HK-2 (cell line): Measurements from ENCODE around the gene ST3GAL3.

Experiments
- DNase-seq: peaks from one replicate; pipeline ENCODE4 v3.0.0-alpha.2; 2018; ENCODE audit not compliant: unreplicated experiment

The ST3GAL3 gene, protein sequence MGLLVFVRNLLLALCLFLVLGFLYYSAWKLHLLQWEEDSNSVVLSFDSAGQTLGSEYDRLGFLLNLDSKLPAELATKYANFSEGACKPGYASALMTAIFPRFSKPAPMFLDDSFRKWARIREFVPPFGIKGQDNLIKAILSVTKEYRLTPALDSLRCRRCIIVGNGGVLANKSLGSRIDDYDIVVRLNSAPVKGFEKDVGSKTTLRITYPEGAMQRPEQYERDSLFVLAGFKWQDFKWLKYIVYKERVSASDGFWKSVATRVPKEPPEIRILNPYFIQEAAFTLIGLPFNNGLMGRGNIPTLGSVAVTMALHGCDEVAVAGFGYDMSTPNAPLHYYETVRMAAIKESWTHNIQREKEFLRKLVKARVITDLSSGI

GRCh38 chr1:43707190-43708001 is at the start of gene ST3GAL3:
Gene ST3GAL3 (plus strand): TSS chr1:43707536. CDS start chr1:43736263, 28,727 bp downstream.
- DNase-seq, result peak; percentile 95

DNA sequence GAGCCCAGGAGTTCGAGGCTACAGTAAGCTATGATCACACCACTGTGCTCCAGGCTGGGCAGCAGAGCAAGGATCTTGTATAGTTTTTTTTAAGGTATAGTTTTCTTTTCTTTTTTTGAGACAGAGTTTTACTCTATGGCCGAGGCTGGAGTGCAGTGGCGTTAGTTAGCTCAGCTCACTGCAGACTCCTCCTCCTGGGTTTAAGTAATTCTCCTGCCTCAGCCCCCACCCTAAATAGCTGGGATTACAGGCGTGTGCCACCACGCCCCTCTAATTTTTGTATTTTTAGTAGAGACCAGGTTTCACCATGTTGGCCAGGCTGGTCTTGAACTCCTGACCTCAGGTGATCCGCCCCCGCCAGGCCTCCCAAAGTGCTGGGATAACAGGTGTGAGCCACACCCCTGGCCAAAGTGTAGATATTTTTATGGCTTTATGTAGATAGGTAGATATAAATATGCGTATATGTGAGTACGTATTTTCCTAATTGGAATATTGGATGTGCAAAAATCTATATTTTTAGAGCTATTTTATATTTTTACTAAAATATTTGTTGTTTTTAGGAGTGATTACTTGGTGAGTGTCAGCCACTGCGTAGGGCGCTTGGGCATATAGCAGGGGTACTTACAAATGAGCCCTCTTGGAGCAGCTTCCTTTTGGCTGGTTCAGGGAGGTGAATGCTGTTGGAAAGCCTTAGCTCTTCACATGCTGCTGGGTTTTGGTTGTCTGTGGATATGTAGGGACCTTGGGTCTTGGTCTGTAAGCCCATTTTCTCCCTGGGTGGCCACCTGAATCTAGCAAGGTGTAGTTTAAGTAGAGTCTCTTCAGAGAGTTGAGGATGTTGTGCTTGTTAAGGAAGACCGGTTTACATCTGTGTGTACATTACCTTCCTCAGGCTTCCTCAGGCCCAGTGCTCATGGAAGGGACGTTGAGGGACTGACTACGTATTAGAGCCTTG is 47.8 kb upstream of the ST3GAL3 start:
- DNase-seq, result no peak

DNA sequence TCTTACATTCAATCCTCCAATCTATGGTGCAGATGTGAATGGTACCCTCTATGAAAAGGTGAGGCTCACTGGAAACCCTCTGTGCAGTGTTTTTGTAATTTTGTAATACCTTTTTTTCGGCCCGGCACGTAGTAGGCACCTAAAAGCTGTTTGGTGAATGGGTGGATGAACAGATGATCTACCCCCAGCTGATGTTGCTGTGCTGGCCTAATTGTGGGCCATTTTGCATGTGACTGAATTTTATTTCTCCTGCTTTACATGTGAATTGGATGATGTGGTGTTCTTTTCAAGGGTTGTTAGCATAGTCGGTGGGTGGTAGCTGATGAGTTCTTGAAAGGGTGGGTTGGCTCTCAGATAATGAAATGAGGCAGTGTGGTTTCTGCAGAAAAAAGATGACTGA is 47.0 kb upstream of the ST3GAL3 start:
- no peak for DNase-seq

GRCh38 chr1:43664369-43664768 is 43.0 kb upstream of the ST3GAL3 start:
- no peak for DNase-seq

GRCh38 chr1:43666608-43667007 is 40.7 kb upstream of the ST3GAL3 start:
- no peak for DNase-seq

DNA sequence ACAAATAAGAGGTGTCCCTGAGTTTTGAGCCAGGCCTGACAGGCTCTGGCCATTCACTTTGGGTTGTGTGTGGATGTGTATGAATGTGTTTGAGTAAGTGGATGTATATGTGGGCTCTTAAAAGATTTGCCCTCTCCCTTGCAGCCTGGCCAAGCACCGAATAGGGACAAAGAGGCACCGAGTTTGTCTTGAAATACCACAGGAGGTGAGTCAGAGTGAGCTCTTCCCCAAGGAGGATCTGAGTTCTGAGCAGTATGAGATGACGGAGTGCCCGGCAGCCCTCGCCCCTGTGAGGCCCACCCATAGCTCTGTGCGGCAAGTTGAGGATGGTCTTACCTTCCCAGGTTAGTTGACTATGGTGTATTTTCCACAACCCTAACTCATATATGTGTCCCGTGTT is 38.4 kb upstream of the ST3GAL3 start:
- peak; percentile 30 for DNase-seq

GRCh38 chr1:43669878-43670277 is 37.5 kb upstream of the ST3GAL3 start:
- DNase-seq, result no peak

- no peak for DNase-seq
Observed at GRCh38 chr1:43671193-43671592, 36.1 kb upstream of the ST3GAL3 start.

DNA sequence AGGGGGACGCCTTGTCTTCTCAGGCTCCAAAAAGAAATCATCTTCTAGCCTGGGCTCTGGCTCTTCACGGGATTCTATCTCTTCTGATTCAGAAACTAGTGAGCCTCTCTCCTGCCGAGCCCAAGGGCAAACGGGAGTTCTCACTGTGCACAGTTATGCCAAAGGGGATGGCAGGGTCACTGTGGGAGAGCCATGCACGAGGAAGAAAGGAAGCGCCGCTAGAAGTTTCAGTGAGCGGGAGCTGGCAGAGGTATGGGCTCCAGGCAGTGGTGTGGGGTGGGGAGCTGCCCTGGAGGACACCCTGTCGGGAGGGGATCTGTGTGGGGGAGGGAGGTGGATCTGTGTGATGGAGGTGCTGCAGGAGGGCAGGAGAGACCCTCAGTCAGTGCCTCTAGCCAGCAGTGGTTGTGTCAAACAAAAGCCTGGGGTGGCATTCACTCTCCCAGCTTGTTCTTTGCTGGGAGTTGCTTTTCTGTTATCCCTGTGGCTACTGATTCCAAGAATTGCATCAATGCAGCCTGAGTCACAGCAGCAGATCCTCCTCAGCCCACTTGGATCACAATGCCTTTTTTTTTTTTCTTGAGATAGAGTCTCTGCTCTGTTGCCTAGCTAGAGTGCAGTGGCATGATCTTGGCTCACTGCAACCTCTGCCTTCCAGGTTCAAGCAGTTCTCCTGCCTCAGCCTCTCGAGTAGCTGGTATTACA is 35.6 kb upstream of the ST3GAL3 start:
- DNase-seq, result peak; percentile 18

- no peak for DNase-seq
Observed at GRCh38 chr1:43673261-43673660, 34.1 kb upstream of the ST3GAL3 start.

GRCh38 chr1:43678940-43679339 is 28.4 kb upstream of the ST3GAL3 start:
- no peak for DNase-seq

DNA sequence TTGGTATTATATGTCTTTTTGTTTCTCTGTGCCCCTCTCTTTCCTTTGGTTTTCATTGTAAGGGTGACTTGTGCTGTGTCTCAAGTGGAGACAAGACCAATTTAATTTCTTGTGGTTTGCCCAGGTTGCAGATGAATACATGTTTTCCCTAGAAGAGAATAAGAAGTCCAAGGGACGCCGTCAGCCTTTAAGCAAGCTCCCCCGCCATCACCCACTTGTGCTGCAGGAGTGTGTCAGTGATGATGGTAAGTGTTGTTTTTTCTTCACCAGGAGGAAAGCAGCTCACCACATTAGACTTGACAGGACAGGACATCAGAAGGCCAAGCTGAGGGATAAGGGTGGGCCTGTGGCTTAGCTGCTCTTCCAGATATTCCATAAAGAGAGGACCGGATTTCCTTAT is 23.8 kb upstream of the ST3GAL3 start:
- no peak for DNase-seq

- DNase-seq, result no peak
Observed at GRCh38 chr1:43686801-43687200, 20.5 kb upstream of the ST3GAL3 start.

GRCh38 chr1:43687301-43688108 is 19.8 kb upstream of the ST3GAL3 start:
- no peak for DNase-seq

GRCh38 chr1:43688109-43688387 is 19.3 kb upstream of the ST3GAL3 start:
- no peak for DNase-seq

- DNase-seq, result no peak
Observed at GRCh38 chr1:43688594-43689000, 18.7 kb upstream of the ST3GAL3 start.

- no peak for DNase-seq
Observed at GRCh38 chr1:43689289-43689688, 18.0 kb upstream of the ST3GAL3 start.

GRCh38 chr1:43691871-43692815 is 15.2 kb upstream of the ST3GAL3 start:
- DNase-seq, result no peak

GRCh38 chr1:43693371-43693770 is 14.0 kb upstream of the ST3GAL3 start:
- no peak for DNase-seq

- no peak for DNase-seq
Observed at GRCh38 chr1:43699281-43699680, 8.1 kb upstream of the ST3GAL3 start.
